Activated T-cell treated with anti-CD3 and anti-CD28 coated beads for 4 hours (primary cell): Measurements from ENCODE around the gene MYH6.
"Not testable (repeated sequence)": the region's sequence is repeated elsewhere in the genome, so short reads cannot be mapped to it uniquely, and the experiment has no call there.

Source experiments
- DNase-seq: peaks from one replicate; pipeline ENCODE4 v3.0.0-alpha.2; 2020

MYH6 gene

DNA sequence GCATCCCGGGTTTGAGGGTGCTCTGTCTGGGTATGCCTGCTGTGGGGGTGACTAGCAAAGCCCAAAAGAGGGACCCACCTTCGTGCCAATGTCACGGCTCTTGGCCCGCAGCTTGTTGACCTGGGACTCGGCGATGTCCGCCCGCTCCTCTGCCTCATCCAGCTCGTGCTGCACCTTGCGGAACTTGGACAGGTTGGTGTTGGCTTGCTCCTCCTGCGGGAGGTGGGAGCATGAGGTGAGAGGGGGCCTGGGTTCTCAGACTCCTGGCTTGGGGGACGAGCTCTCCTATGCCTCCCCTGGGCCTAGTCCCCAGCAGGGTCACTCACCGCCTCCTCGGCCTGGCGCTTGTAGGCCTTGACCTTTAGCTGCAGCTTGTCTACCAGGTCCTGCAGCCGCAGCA lies 5.6 kb upstream of the MYH6 start:
- DNase-seq, result no peak

DNA sequence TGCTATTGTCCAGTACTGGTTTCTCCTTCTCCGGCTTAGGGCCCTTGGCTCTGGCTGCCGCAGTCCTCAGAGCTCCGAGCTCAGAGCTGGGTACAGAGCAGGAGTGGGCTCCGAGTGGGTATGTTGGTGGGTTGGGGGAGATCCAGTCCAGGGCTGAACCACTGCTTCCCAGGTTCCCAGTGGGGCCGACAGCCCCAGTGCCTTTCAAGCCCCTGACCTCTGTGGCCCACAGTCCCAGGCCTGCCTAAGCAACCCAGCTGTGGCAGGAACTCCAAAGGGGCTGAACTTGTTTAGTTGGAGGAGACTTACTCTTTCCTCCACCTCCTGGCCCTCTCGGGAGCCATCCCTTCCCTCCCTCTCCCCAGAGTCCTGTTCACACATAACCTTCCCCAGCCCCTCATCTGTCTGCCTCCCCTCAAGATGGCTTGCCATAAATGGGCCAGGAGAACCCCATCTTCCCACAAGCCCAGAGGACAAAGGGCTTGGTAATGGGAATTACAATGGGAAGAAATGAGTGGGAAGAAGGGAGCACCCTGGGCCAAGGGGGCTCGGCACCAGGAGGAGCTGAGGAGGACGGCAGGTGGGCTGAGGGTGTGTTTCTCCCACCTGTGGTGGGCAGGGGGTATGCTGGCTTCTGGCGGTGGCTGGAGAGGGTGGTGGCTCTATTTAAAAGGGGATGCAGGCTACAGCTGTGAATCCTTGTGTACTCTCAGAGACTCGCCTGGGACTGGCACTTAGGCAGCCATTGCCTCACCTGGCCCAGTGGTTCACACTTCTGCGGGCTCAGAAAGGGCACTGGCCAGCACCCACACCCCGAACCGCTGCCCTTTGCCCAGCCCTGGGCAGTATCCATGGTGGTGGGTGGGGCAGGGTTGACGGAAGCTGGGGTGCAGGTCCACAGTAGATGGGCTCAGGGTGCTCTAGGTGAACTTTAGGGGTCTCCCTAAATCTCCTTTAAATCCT lies 3.8 kb upstream of the MYH6 start:
- DNase-seq, result no peak

DNA sequence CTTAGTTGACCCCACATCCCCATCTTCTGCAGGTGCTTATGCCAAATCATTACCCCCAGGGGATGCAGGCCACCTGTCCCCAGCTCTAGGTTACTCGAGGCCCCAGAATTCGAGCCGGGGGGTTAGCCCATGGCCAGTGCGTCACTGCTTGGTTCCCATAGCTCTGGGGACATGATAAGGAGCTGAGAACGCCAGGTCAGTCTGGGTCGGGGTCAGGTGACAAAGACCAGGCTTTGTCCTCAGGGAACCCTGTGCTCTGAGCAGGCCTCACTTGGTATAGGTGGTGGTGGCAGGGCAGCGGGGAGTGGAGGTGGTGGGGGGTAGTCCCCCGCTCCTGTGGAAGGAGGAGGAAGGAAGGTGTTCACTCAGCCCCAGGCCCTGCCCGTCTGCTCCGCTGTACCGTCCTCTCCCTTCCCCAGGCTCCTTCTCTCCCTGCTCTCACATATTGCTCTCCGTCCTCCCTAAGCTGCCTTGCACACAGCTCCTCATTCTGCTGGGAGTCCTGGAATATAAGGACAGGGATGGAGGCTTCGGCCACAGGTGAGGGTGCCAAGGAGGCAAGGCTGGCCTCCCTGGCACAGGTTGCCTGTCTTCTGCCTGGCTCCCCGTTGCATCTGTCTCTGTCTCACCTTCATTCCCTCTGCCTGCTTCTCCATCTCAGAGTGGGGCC lies 2.0 kb upstream of the MYH6 start:
- no peak for DNase-seq

DNA sequence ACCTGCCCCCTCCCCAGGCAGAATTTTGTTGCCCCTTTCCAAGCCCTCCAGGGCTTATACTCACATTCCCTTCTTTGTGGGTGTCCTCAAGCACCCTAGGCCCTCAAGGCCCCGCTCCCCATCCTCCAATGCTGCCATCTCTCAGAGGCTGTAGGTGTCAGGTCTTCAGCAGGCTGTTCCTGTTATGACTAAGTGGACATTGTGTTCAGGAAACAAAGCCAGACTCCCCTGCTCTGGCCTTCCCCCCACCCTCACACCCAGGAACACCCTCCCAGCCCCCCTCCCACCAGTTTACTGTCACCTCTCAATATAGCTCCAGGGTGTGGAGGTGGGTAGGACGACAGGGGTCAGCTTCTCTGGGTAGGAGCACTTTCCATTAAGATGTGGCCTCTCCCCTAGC lies 1.4 kb upstream of the MYH6 start:
- DNase-seq, result no peak

DNA sequence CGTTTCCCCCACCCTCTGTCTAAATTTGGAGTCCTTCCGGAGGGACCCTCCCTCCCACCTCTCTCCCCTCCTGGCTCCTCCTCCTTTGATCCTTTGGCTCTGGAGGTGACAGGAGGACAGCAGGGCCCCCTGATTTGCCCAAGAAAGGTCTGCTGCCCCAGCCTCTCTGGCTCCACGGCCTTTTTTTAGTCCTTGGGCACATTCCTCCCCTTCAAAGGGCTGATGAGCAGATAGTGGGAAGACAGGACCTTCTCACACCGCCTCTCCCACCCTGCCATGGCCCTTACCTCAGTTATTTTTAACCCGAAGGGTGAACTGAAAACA lies 196 bp upstream of the MYH6 start:
- no peak for DNase-seq

DNA sequence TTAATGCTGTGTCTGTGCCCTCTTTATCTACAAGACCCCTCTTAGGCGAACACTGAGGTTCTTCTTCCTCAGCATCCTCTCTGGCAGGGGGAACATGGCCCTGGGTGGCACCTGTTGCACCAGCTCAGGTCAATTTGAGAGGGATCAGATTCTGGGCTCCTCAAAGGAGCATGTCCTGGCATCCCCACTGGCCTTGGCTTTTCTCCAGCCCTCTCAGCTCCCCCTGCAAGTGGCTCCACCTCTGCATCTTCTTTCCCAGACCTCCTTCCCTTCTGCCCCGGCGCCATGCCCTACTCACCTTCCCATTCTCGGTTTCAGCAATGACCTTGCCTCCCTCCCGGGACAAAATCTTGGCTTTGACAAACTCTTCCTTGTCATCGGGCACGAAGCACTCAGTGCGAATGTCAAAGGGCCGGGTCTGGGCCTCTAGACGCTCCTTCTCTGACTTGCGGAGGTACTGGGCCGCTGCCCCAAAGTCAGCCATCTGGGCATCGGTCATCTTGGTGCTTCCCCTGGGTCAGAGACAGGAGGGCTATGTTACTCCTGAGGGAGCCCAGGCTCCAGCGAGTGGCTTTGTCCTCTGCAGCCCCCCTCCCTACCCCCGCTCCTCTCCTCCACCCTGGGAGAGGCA lies 1.2 kb downstream of the MYH6 start:
- DNase-seq, result no peak

DNA sequence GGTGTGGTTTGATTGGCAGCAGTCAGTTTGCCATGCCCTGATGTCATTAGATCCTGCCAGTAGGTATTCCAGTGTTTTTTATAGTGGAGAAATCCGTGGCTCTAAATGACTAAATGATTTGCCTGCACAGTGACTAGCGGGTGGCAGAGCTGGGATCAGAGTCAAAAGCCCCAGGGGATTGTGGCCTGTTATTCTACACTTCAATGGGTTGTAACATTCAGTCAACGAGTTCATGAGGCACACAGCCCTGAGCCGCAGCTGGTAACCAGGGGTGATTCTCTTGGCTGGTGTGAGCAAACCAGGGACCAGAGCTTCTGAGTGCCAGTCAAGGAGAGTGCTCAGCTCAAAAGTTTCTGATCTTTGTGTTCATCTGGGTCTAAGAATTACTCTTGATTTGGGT lies 1.8 kb downstream of the MYH6 start:
- DNase-seq, result no peak

DNA sequence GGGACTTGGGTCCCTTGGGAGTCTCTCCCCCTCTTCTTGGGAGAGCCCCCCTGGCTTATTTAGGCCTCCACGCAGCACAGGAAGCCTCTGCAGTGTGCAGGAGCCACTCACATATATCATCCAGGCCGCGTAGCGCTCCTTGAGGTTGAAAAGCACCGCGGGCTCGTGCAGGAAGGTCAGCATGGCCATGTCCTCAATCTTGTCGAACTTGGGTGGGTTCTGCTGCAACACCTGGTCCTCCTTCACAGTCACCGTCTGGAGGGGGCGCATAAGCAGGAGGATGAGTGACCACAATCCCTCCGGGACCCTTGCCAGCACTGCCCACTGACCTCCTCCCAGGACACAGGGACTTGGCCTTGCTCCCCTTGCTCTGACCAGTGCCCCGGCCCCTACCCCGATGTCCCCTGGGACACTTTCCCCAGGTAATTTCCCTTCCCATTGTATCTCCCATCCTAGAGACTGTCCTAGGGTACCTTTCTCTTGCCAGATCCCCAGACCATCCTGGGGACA lies 2.5 kb downstream of the MYH6 start:
- DNase-seq, result no peak

DNA sequence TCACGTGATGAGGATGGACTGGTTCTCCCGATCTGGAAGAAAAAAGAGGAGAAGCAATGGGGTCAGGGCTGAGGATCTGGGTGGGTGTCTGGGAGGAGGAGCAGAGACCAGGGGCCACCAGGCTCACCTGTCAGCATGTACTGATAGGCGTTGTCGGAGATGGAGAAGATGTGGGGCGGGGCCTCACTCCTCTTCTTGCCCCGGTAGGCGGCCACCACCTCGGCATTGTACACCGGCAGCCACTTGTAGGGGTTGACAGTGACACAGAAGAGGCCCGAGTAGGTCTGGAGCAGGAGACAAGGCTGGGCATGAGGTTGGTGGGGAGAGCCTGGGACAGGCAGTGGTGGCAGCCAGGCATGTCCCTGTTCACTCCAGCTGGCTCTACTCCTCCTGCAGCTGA lies 3.0 kb downstream of the MYH6 start:
- no peak for DNase-seq

DNA sequence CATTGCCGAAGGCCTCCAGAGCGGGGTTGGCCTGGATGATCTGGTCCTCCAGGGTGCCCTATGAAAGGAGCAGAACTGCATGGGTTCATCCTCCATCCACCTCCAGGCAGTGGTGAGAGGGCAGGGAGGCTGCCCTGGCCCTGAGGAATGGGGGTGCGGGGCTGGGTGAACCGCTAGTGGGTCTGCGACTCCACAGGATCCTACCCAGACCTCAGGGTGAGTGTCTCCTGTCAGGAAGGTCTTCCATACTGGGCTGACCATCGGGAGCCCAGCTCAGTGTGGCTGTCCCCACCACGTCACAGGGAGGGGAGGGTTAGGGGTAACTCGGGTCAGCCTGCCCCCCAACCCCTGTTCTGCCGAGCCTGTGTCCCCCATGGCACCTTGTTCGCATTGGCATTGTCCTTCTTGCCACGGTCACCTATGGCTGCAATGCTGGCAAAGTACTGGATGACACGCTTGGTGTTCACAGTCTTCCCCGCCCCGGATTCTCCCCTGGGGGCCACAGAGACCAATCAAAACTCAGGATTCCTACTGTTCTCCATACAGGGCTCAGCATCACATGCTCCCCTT lies 3.7 kb downstream of the MYH6 start:
- no peak for DNase-seq

DNA sequence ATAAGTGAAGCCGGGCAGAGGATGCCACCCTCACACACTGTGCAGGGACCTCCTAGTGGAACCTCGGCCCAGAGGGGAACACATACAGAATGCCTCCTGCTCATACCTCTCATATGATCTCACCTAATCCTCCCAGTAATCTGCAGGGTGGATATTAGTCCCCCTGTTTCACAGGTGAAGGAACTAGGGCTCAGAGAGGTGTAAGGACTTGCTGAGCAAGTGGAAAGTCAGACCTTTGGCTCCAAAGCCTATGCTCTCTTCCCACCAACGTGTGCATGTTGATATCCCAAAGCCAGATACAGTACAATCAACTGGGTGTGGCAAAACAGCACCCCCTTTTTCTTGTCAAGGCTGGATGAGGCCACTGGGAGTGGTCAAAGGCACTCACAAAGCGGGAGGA lies 4.2 kb downstream of the MYH6 start:
- no peak for DNase-seq

DNA sequence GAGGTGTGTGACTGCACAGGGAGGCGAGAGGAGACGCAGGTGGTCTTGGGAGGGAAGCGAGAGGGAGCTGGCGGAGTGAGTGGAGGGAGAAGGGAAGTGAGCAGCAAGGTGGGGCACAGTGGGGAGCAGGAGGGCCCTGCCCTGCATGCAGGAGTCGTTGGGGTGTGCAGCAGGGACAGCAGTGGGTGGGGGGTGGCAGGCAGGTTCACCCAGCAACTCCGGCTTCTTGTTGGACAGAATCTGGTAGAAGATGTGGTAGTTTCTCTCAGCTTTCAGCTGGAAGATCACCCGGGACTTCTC lies 5.0 kb downstream of the MYH6 start:
- no peak for DNase-seq

DNA sequence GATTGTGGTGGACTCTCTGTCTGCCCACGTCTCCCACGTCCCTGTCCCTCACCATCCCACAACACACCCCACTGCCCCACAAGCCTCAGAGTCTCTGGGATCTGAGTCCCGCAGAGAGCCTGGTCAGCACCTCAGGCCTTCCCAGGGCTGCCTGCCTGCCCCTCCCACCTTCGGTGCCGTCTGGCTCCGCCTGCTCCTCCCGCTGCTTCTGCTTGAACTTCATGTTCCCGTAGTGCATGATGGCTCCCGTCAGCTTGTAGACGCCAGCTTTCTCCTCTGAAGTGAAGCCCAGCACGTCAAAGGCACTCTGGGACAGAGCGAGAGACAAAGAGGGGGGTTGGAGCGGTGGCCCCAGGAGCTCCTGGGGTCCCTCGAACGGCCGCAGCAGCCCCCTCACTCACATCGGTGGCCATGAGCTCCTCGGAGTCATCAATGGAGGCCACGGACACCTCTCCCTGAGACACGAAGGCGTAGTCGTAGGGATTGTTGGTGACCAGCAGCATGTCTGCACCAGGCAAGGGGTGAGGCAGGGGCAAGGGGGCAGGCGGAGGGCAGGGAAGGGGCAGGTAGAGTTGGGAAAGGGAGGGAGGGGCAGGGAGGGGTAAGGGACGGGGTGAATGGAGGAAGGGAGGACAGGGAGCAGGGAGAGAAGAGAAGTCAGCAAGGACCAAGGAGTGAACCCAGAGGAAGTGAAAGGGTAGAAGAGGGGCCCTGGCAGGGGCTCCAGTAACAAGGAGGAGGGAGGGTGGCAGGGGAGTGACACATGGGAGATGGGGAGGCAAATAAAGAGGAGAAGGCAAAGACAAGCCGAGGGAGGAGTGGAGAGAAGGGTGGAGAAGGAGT lies 5.6 kb downstream of the MYH6 start:
- no peak for DNase-seq

DNA sequence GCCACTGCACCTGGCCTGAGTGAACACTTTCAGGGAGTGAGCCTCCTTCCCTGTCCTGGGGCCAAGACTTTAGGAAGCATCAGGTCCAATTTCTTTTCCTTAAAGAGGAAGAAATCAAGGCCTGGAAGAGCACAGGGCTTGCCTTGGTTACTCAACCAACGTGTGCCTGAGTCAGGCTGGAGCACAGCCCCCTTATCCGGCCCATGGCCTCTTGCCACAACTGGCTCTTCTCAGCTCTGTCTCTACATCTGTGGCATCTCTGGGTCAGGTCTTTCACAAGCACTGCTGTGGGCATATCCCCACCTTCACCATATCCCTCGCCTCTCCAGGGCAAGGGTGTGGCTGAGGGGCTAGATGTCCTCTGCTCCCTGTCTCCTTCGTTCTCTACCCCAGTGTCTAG lies 6.8 kb downstream of the MYH6 start:
- DNase-seq, result no peak

DNA sequence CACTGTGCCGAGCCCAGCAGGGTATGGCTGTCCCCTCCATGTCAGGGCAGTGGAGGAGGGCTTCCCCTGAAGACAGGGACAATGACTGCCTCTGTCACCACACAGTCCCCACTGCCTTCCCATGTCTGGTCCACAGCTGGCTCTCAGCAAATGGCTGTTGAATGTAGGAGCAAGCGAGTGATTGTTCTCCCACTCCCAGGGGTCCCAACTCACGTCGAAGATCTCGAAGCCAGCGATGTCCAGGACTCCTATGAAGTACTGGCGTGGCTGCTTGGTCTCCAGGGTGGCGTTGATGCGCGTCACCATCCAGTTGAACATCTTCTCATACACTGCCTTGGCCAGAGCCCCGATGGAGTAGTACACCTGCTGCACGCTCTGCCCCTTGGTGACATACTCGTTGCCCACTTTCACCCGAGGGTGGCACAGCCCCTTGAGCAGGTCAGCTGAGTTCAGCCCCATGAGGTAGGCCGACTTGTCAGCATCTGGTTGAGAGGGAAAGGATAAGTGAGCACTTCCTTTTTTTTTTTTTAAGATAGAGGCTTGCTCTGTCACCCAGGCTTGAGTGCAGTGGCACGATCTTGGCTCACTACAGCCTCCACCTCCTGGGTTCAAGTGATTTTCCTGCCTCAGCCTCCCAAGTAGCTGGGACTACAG lies 7.5 kb downstream of the MYH6 start:
- not testable (repeated sequence) for DNase-seq

DNA sequence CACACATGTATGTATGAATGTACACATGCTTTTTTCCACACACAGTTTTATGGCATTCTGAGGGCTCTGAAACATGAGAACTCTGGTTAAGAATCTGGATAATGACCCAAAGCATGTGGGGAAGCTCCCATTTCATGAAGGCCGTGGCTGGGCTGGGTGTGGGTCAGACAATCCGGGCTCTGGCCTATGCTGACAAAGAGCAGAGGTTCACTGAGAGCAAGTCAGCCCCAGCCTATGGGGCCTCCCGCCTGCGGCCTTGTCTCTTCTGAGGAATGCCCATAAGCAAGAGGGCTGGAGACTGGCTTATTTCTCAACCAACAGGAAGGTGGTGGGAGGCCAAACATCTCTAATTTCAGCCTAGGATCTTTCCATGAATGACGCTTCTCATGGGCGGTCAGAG lies 8.5 kb downstream of the MYH6 start:
- no peak for DNase-seq

DNA sequence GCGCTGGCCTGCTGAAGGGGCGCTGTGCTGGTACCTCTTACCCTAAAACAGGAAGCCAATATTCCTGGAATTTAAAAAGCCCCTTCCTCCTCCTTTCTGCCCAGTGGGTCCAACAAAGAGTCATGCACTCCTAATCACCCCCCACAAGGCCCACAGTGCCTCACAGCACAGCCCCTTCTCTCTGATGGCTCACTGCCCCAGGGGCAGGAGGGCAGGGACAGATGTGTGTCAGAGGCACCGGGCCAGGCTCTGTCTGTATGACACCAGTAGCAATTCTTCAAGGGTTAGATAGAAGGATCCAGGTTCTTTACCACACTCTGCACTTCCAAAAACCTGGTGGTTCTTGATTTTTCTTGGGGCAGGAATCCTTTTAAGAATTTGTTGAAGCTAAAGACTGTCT lies 8.9 kb downstream of the MYH6 start:
- no peak for DNase-seq

DNA sequence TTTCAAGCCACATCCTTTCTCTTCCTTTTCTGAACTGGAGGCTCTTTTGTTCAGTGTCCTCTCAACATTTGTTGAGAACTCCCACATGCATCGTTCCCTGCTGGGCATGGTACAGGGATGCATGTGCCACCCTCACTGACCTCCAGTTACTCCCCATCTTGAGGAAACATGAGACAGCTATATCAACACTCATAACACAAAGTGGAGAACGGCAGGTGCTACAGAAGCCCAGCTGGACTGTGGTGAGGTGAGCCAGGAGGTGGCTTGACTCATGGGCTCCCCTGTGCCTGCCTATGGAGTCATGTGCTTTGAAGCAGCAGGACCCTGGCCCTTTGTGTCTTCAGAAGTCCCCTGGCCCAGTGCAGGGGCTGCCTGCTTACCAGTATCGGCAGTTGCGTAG lies 9.7 kb downstream of the MYH6 start:
- DNase-seq, result no peak

DNA sequence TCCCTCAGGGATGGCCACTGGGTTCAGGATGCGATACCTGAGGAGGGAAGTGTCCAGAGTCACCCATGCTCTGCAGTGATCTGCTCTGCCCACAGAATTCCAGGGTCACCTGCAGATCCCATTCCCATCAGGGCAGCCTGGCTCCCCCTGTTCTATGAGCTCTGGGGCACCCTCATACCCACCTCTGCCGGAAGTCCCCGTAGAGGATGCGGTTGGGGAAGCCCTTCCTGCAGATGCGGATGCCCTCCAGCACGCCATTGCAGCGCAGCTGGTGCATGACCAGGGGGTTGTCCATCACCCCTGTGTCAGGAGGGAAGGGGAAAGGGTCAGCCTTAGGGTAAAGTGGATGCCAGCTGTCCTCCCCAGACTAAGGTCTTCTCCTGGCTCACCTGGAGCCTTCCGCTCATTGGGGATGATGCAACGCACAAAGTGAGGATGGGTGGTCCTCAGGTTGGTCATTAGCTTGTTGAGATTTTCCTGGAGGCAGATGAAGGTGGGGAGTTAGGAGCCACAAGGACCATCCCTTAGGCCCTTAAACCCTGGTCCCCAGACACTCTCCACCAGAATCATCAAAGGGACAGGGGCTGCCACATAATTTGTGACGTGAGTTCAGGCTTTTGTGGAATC lies 11.2 kb downstream of the MYH6 start:
- no peak for DNase-seq

DNA sequence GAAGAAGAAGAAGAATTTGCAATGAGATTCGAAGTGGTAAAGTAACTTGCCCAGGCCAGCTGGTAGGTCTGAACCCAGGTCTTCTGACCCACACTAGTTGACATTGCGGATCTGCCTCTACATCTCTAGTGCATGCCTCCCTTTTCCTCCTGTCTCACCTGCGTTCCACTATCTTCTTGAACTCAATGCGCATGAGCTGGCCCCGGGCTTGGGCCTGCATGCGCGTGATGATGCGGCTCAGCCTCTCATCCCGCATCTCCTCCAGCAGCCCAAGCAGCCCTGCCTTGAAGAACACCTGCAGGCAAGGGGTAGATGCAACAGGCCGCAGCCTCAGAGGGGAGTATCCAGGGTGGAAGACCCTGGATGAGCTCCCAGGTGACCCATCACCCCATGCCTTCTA lies 11.9 kb downstream of the MYH6 start:
- DNase-seq, result no peak

DNA sequence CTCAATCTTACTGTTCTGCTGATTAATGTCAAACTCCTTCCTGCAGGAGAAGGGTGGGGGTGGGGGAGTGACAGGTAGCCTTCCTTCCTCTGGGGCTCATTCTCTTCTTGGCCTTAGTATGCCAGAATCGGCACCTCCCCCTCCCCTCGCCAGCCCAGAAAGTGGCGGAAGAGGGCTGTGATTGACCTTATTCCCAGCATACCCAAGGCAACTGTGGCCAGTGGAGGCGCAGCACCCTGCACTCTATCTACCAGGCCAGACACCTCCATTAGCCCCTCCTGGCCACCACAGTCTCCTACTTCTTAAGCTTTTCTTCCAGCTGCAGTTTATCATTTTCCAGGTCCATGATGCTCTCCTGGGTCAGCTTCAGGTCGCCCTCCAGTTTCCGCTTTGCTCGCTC lies 15.5 kb downstream of the MYH6 start:
- DNase-seq, result no peak

DNA sequence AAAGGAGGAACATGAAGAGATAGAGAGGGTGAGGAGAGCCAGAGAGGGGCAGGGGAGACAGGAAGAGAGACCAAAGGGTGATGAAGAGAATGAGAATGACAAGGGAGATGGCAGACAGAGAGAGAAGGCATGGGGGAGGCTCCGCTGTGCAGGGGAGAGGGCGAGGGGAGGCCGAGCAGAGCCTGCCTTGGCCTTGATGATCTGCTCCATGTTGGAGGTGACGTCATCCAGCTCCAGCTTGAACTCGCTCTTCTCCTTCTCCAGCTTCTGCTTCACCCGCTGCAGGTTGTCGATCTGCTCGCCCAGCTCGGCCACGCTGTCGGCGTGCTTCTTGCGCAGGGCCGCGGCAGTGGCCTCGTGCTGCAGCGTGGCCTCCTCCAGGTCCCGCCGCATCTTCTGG lies 18.2 kb downstream of the MYH6 start:
- not testable (repeated sequence) for DNase-seq
